Endothelial cell of umbilical vein (primary cell): ENCODE data around the gene CEP128. TPM values are rescaled to one million over a fixed set of nuclear protein-coding genes. Genes with fewer than 3 reads are reported as not detected.

Experiments
- BruUV-seq: library from RNA; stranded (reverse); fragments of 400-500 nt; replicated peaks from 2 replicates; lab custom pipeline; 2021; lab: Mats Ljungman, UMichigan
- CTCF ChIA-PET: fragments of 300-600, 350-600 bp; sonication (Branson Sonifier 250); formaldehyde crosslinking; loops from one replicate; lab custom pipeline; 2021; ENCODE audit warnings: antibody characterized with exemption, inconsistent platforms; lab: Charles Lee
- POLR2A ChIA-PET: fragments of 300-600, 350-600 bp; sonication (Branson Sonifier 250); formaldehyde crosslinking; loops from one replicate; lab custom pipeline; 2021; ENCODE audit warnings: antibody characterized with exemption, inconsistent platforms; lab: Charles Lee
- DNase-seq: peaks from one replicate; pipeline ENCODE4 v3.0.0-alpha.2; 2011; ENCODE audit warnings: low read depth, low spot score
- FAIRE-seq: peaks from 2 replicates; lab custom pipeline; 2011; peaks lifted over from hg19 to GRCh38; lab: Jason Lieb, UNC
- H2AFZ ChIP-seq: 2 replicates; pipeline ENCODE4 v1.6.0; 2012; ENCODE audit warnings: low read depth, low read length, control low read depth, inconsistent platforms
- H3K27ac ChIP-seq: 2 replicates; pipeline ENCODE4 v1.5.1; 2011; ENCODE audit warnings: low read depth, mild to moderate bottlenecking, control low read depth, low read length, moderate library complexity; ENCODE audit not compliant: insufficient read depth
- H3K27me3 ChIP-seq, 2 experiments: 2 replicates each; pipeline versions ENCODE4 v1.6.0 to v1.6.1; 2011; ENCODE audit warnings: low read length in 2 of 2, mixed read lengths in 1 of 2; ENCODE audit not compliant: control insufficient read depth in 2 of 2, insufficient read depth in 2 of 2
- H3K36me3 ChIP-seq, 2 experiments: 2 replicates in 1 of 2; 3 replicates in 1 of 2; pipeline ENCODE4 v1.5.1; 2011; ENCODE audit warnings: low read length in 2 of 2, mild to moderate bottlenecking in 1 of 2, moderate library complexity in 1 of 2; ENCODE audit not compliant: control insufficient read depth in 2 of 2, insufficient read depth in 2 of 2; ENCODE audit errors: extremely low read depth in 1 of 2
- H3K4me1 ChIP-seq: 3 replicates; pipeline ENCODE4 v1.5.1; 2011; ENCODE audit warnings: mild to moderate bottlenecking, low read length; ENCODE audit not compliant: control insufficient read depth, insufficient read depth; ENCODE audit errors: extremely low read depth
- H3K4me2 ChIP-seq: 2 replicates; pipeline ENCODE4 v1.6.1; 2011; ENCODE audit warnings: low read length, control low read depth, mixed read lengths; ENCODE audit not compliant: insufficient read depth
- H3K4me3 ChIP-seq, 3 experiments: fragments of 200-600 bp in 1 of 3; sonication (generic), shearing (Covaris generic) in 1 of 3; replicated peaks in 1 of 3; 2 replicates each; pipeline ENCODE4 v1.5.1; 2011 to 2016; ENCODE audit warnings: control low read depth in 3 of 3, low read length in 3 of 3, mild to moderate bottlenecking in 2 of 3, inconsistent platforms in 1 of 3, low read depth in 1 of 3, moderate library complexity in 1 of 3; ENCODE audit not compliant: insufficient read depth in 1 of 3
- H3K79me2 ChIP-seq: 2 replicates; pipeline ENCODE4 v1.6.0; 2012; ENCODE audit warnings: low read length, inconsistent platforms; ENCODE audit not compliant: control insufficient read depth, insufficient read depth
- H3K9ac ChIP-seq: replicated peaks from 2 replicates; pipeline ENCODE3; 2011; ENCODE audit warnings: low read length, control low read depth; ENCODE audit not compliant: insufficient read depth; ENCODE audit errors: extremely low read depth
- H3K9me1 ChIP-seq: replicated peaks from 3 replicates; pipeline ENCODE4 v1.6.0; 2011; ENCODE audit warnings: mild to moderate bottlenecking, low read length; ENCODE audit not compliant: control insufficient read depth, insufficient read depth; ENCODE audit errors: extremely low read depth
- H3K9me3 ChIP-seq: replicated peaks from 2 replicates; pipeline ENCODE4 v1.5.1; 2012; ENCODE audit warnings: low read length, inconsistent platforms; ENCODE audit not compliant: control insufficient read depth, insufficient read depth
- H4K20me1 ChIP-seq: replicated peaks from 2 replicates; pipeline ENCODE3; 2011; ENCODE audit warnings: mild to moderate bottlenecking, low read length; ENCODE audit not compliant: control insufficient read depth, insufficient read depth; ENCODE audit errors: extremely low read depth
- CTCF ChIP-seq, 2 donors: IDR thresholded peaks; 1 replicate in 1 of 2; 2 replicates in 1 of 2; pipeline ENCODE4 v1.5.1; 2011; ENCODE audit warnings: low read length in 2 of 2, mild to moderate bottlenecking in 2 of 2, moderate library complexity in 2 of 2, control low read depth in 1 of 2, inconsistent platforms in 1 of 2, low read depth in 1 of 2; ENCODE audit not compliant: insufficient read depth in 1 of 2; ENCODE audit errors: extremely low read depth in 1 of 2
- EZH2 ChIP-seq: IDR thresholded peaks from 2 replicates; pipeline ENCODE4 v1.6.1; 2012; ENCODE audit warnings: borderline replicate concordance, low read depth, mild to moderate bottlenecking, moderate library complexity, low read length, inconsistent platforms; ENCODE audit not compliant: severe bottlenecking
- FOS ChIP-seq: IDR thresholded peaks from 2 replicates; pipeline ENCODE4 v1.6.1; 2011; ENCODE audit warnings: mild to moderate bottlenecking, low read length, moderate library complexity, borderline replicate concordance; ENCODE audit not compliant: insufficient read depth
- GATA2 ChIP-seq: IDR thresholded peaks from 2 replicates; pipeline ENCODE4 v1.7.0; 2011; ENCODE audit warnings: low read depth, mild to moderate bottlenecking, moderate library complexity, mixed read lengths, low read length; ENCODE audit not compliant: insufficient read length, insufficient read depth
- JUN ChIP-seq: IDR thresholded peaks from 2 replicates; pipeline ENCODE4 v1.6.1; 2011; ENCODE audit warnings: borderline replicate concordance, low read depth; ENCODE audit not compliant: insufficient read length, insufficient read depth
- MAX ChIP-seq: IDR thresholded peaks from 2 replicates; pipeline ENCODE4 v1.6.1; 2011; ENCODE audit not compliant: insufficient read depth, insufficient read length
- MYC ChIP-seq: IDR thresholded peaks from one replicate; pipeline ENCODE4 v1.6.1; 2011; ENCODE audit warnings: mild to moderate bottlenecking, low read depth, low read length
- POLR2A ChIP-seq: IDR thresholded peaks from 2 replicates; pipeline ENCODE4 v1.6.1; 2012; ENCODE audit warnings: low read depth, mild to moderate bottlenecking, control low read depth, low read length
- POLR2AphosphoS5 ChIP-seq: IDR thresholded peaks from 2 replicates; pipeline ENCODE4 v1.6.1; 2012; ENCODE audit warnings: low read depth, mild to moderate bottlenecking, control low read depth, low read length, moderate library complexity; ENCODE audit not compliant: insufficient read depth
- dilution Hi-C: fragments of 300-500 bp; cut with MboI; formaldehyde crosslinking; loops from one replicate; pipeline ENCODE4 v1.15.0; 2019; ENCODE audit warnings: low sequenced_read_pairs; ENCODE audit not compliant: extremely low pct_ligation_motif_present
- intact Hi-C: fragments of 100-400 bp; cut with micrococcal nuclease; formaldehyde crosslinking; loops from one replicate; pipeline ENCODE4 v1.10.0; 2022
- polyA plus RNA-seq, 4 experiments: library from polyadenylated mRNA; depleted of rRNA in 3 of 4; stranded (reverse) in 3 of 4; unstranded in 1 of 4; fragments of >200 nt; gene quantifications; 2 replicates each; pipeline versions ENCODE4 v1.2.1 to v1.2.3, GENCODE V29; 2011 to 2012; ENCODE audit warnings: missing spikeins in 1 of 4
- total RNA-seq: library from RNA; stranded (reverse); gene quantifications from 2 replicates; pipeline ENCODE4 v1.2.3, GENCODE V29; 2021

Gene CEP128
- total and polyA plus RNA-seq, 2 donors (not counting 3 experiments of a cell fraction or from before 2014, with no cell fraction given): 0.91 to 23.7 TPM

GRCh38 chr14:80618751-80619329 is 322.7 kb downstream of the CEP128 start:
- Histone ChIP-seq H3K9me3 (no peaks in the 10 kb centered on the region), H3K4me2 (no peak overlapping the region), H3K4me1 (peaks cover 6% of the 10 kb centered on the region), H3K79me2 (no peaks in the 10 kb centered on the region), H3K9ac (no peak overlapping the region), H3K9me1 (no peaks in the 10 kb centered on the region), H3K36me3 (no peaks in the 10 kb centered on the region), H4K20me1 (no peaks in the 10 kb centered on the region), H3K27ac (no peak overlapping the region), H3K4me3 (no peak overlapping the region), H3K27me3 (no peaks in the 10 kb centered on the region), H2AFZ (no peak overlapping the region)
- TF ChIP-seq POLR2AphosphoS5: no peak
- TF ChIP-seq GATA2: no peak
- no peak for TF ChIP-seq EZH2
- no peak for TF ChIP-seq POLR2A
- TF ChIP-seq CTCF (IDR thresholded peaks at IDR 0.05; ENCODE audit: extremely low read depth in 1 of 2, insufficient read depth in 1 of 2, low read depth in 1 of 2, low read length in 2 of 2): no peak
- no peak for TF ChIP-seq MAX
- TF ChIP-seq FOS: no peak
- TF ChIP-seq JUN: no peak
- TF ChIP-seq MYC: no peak
- ChIA-PET POLR2A (no interaction called here), CTCF (no interaction called here)
- intact Hi-C loops (no loop called here), dilution Hi-C loops (no loop called here)
- no TSS peak for BruUV-seq
- DNase-seq (no peak), FAIRE-seq (no peak)
